ENCODE data around the gene NRN1L.
"Not testable (repeated sequence)": the region's sequence is repeated elsewhere in the genome, so short reads cannot be mapped to it uniquely, and the experiment has no call there.

The NRN1L gene

GRCh38 chr16:67884684-67885083, at the start of gene NRN1L:
NRN1L (plus strand) TSS chr16:67884885; CDS start chr16:67884904, 19 bp downstream.
- peak; percentile 27 for DNase-seq

GRCh38 chr16:67837190-67837589, 47.5 kb upstream of the NRN1L start:
- DNase-seq: not testable (repeated sequence)

- DNase-seq: no peak
Observed at GRCh38 chr16:67837811-67838210, 46.9 kb upstream of the NRN1L start.

GRCh38 chr16:67841198-67841815, 43.4 kb upstream of the NRN1L start:
- DNase-seq: no peak

- peak; percentile 93 for DNase-seq
Observed at GRCh38 chr16:67841816-67842508, 42.7 kb upstream of the NRN1L start, which contains the start of gene THAP11. THAP11 (plus strand) TSS chr16:67842320; CDS start chr16:67842555, 235 bp downstream.

- DNase-seq: no peak
Observed at GRCh38 chr16:67842509-67843342, 42.0 kb upstream of the NRN1L start.

GRCh38 chr16:67843343-67843765, 41.3 kb upstream of the NRN1L start:
- no peak for DNase-seq

GRCh38 chr16:67844497-67844896, 40.2 kb upstream of the NRN1L start:
- DNase-seq: no peak

- DNase-seq: no peak
Observed at GRCh38 chr16:67845291-67846062, 39.2 kb upstream of the NRN1L start.

- no peak for DNase-seq
Observed at GRCh38 chr16:67846063-67846319, 38.7 kb upstream of the NRN1L start.

GRCh38 chr16:67846320-67847063, 38.2 kb upstream of the NRN1L start, which contains the start of gene NUTF2:
NUTF2 (plus strand) TSS chr16:67846933; CDS start chr16:67865131, 18,198 bp downstream.
- DNase-seq: peak; percentile 66

- DNase-seq: no peak
Observed at GRCh38 chr16:67847064-67847861, 37.4 kb upstream of the NRN1L start, which contains the start of gene CENPT. CENPT (minus strand) TSS chr16:67847693; CDS start chr16:67833859, 13,834 bp downstream.

GRCh38 chr16:67848118-67848517, 36.6 kb upstream of the NRN1L start:
- DNase-seq: no peak

GRCh38 chr16:67853670-67854069, 31.0 kb upstream of the NRN1L start:
- no peak for DNase-seq

- DNase-seq: no peak
Observed at GRCh38 chr16:67855789-67856188, 28.9 kb upstream of the NRN1L start.

- DNase-seq: no peak
Observed at GRCh38 chr16:67856927-67857546, 27.6 kb upstream of the NRN1L start.

GRCh38 chr16:67857547-67858233, 27.0 kb upstream of the NRN1L start:
- no peak for DNase-seq

- no peak for DNase-seq
Observed at GRCh38 chr16:67858500-67858899, 26.2 kb upstream of the NRN1L start.

GRCh38 chr16:67860589-67861398, 23.9 kb upstream of the NRN1L start:
- no peak for DNase-seq

All from cortex of kidney (tissue), 1 donor.